Stimulated activated CD4-positive, alpha-beta T cell treated with anti-CD3 and anti-CD28 coated beads, Interleukin-4, amount 100 ng/mL, for 1 hour (primary cell): ENCODE data around the gene FAM228B.
"Not testable (repeated sequence)": the region's sequence is repeated elsewhere in the genome, so short reads cannot be mapped to it uniquely, and the experiment has no call there.

ENCODE experiments used
- DNase-seq: peaks from one replicate; pipeline ENCODE4 v3.0.0-alpha.2; 2020

FAM228B gene

DNA sequence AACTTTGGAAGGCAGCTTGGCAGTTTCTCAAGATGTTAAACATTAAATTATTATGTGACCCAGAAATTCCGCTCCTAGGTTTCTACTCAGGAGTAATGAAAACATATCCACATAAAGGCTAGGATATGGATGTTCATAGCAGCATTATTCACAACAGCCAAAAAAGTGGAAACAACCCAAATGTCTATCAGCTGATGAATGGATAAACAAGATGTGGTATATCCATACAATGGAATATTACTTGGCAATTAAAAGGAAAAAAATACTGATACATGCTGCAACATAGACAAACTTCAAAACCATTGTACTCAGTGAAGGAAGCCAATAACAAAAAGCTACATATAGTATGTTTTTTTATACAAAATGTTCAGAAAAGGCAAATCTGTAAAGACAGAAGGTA, 39.2 kb downstream of the FAM228B start:
- DNase-seq: no peak

DNA sequence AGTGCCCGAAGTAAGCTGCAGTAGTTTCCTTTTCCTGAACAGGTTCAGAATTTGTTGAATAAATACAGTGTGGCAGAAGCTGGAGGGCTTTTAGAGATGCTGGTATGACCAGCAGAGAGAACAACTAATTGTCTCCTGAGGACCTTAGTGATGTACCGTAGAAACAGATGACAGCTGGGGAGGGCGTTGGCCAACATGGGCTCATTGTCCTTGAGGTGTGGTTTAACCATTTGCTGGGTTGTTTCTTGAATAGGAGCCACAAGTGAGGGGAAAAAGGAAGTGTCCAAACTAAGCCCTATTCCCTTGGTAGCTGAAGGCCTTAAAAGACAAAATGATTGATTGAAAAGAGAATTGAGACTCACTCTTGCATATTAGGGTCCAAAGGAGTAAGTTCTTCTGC, 39.9 kb downstream of the FAM228B start:
- DNase-seq: no peak

DNA sequence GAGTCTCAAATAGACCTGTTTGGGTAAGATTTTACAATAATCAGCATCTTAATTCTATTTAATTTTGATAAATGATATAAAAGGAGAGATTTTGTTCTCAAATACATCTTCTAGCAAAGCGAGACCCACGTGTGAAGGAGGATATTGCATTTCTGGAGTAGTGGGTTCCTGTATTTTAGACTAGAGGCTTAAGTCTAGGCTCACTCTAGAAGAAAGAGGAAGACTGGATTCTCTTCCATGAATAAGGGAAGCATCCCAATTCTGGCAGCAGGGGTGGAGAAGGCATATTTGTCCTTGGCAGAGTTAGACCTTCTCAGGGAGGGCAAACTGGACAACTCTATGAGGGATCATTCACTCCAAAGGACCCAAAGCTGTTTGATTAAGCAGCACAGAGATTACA, 40.3 kb downstream of the FAM228B start:
- no peak for DNase-seq

DNA sequence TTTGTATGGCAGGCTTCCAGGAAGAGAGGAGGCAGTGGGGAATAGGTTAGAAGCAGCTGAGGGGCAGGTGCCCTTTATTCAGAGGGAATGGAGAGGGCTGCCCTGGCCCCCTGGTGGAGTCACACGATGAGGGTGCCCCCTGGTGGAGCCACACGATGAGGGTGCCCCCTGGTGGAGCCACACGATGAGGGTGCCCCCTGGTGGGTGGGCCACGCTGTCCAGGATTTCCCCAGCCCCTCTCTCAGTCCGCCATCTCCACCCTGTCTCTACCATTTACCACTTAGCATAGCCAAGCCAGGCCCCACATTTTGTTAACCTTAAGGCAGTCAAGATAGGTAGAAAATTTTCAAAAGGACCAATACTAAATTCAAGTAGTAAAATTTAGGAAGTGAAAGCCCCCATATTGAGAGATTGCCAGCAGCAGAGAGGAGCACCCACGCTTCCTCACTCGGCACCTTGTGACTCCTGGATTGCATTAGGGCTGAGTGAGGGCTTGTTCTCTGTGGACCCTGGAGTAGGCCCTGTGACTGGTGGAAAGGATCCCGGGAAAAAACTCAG, 41.2 kb downstream of the FAM228B start:
- peak; percentile 38 for DNase-seq

DNA sequence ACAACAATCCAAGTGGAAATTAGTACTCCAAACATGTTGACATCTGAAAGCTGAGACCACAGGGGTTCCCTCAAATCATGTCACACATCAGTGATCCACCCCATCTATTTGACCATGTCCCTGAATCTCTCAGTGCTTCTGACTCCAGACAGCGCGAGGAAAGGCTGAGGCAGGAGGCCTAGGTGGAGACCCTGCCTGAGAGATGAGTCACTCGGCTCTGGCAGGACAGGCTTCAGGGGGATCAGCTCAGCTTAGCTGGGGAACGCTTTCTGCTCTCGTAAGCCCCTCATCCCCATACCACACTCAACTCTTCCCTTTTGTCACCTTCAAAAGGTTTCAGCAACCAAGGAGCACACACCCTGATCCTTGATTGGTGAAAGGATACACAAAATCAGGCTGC, 45.8 kb downstream of the FAM228B start:
- no peak for DNase-seq

DNA sequence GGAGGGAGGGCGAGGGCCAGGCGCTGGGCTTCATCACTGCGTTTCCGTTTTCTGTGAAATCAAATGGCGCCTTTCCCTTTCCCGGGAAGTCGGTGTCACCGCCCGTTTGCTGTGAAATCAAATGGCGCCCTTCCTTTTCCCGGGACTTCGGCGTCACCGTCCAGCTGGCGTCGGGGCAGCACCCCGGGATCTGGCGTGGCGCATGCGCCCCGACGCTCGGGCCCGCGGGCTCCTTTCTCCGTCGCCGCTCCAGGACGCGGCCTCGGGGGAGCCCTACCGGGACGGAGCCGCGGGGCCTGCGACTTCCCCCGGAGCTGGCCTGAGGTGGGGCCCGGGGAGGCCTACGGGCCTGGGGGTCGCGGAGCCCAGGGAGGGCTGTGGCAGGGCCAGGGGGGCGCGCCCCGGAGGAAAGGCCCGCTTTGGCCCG, 51.6 kb downstream of the FAM228B start, which contains the start of gene FAM228A:
TSS of gene FAM228A (plus strand) at position 203 of the 427 bp plus-strand sequence. CDS start 428 bp downstream, outside the sequence.
- no peak for DNase-seq

DNA sequence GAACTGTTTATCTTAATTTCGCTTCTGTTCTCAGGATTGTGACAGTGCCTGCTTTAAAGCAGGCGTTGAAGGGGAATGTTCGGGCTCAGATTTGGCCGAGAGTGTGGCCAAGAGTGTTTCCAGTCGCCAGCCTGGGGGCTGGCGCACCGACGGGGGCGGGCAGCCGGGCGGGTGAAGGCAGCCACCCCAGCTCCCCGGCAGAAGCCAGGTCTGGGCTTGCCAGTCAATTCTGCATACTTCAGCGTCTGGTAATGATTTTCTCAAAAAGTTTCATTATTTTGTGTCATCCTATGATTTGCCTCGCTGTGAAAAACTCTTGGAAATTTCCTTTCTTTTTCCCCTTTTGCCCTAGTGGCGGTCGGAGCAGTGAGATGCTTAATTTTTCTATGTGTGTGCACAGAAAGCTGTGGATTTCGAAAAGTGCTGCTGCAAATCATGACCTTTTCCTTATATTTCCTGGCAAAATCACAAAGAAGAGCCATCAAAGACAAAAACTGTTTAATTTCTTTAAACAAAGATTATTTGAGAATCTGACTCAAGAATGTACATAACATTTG, 52.4 kb downstream of the FAM228B start:
- no peak for DNase-seq

DNA sequence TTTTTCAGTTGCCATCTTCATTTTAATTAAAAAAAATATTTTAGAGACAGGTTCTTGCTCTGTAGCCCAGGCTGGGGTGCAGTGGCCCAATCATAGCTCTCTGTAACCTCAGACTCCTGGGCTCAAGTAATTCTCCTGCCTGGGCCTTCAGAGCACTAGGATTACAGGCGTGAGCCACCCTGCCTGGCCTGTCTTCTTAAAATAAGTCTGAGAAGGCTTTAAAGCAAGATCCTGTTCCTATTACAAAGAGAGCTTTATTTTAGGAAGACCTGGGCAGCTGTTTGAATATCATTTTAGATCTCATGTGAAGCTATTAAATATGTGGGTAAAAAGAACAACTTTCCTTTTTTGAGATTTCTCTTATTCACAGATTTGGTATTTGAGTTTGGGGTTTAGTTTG, 53.1 kb downstream of the FAM228B start:
- no peak for DNase-seq

DNA sequence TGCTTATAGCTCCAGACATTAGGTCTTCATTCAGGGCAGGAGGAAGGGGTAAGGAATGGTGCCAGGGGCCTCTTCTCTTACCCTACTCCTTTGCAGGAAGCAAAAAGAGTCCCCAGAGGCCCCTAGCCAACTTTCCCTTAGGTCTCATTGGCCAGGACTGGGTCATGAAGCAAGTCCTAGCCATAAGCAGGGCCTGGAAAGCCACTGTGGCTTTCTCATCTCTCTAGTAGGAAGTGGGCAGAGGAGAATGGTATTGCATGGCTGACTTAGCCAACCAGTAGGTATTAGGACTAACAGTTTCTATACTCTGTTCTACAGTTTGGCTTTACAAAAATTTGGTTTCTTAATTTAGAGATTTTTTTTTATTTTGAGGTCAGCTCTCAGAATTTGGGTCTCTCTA, 56.4 kb downstream of the FAM228B start:
- DNase-seq: no peak

DNA sequence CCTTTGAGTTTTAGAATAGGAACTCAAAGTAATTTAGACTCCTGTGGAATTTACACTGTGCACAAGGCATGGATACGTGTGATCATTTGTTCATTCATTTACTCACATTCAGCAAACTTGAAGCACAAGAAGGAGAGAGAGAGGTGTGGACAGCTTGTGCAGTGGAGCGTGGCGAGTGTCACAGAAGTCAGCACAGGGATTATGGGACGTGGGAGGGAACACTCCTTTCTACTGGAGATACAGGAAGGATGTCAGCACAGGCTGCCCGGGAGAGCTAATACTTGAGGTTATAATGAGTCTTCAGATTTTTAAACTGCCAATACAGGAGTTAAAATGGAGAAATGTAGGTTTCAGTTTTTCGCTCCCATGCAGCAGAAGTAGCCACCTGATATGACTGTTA, 58.6 kb downstream of the FAM228B start:
- DNase-seq: no peak

DNA sequence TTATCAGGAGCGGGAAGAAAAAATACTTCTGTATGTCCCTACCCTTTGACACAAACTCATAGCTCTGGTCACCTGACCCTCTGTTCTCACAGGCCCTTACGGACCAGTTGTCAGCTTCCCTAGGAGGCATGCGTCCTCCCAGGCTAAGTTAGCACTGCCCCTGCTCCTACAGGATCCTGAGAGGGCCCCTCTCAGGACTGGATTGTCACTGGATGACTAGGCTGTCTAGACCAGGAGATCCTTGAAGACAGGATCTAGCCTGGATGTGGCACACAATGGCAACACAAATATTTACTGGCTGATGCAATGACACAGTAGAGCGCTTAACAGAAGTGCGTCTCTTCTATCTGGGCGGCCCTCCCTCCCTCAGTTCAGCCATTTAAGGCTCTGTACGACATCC, 59.2 kb downstream of the FAM228B start:
- no peak for DNase-seq

DNA sequence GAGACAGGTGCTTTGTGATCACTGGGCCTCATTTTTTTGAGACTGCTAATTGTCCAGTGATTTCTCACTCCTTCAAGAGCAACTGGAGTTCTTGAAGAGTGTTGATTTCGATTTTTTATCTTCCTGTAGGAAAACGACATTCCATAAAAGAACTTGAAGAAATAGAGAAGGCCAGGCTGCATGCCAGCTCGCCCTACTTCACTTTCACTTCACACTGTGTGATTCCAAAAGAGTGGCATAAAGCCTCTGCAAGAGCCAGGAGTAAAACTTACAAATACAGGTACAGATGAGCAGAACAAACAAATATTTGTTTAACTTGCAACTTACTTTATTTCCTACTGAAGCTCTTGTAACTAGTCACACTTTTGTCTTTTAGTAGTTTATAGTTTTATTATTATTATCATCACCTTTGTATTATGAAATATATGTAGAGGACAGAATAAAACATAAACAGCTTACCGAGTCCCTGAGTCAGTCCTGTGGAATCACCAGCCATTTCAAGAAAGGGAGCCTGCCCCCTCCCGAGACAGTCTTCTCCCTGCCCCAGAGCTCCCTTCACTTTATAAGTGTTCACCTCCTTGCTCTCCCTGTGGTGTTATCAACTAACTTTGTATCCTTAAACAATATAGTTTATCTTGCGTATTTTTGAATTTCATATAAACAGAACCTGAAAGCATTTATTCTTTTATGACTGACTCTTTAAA, 60.2 kb downstream of the FAM228B start:
- DNase-seq: no peak

DNA sequence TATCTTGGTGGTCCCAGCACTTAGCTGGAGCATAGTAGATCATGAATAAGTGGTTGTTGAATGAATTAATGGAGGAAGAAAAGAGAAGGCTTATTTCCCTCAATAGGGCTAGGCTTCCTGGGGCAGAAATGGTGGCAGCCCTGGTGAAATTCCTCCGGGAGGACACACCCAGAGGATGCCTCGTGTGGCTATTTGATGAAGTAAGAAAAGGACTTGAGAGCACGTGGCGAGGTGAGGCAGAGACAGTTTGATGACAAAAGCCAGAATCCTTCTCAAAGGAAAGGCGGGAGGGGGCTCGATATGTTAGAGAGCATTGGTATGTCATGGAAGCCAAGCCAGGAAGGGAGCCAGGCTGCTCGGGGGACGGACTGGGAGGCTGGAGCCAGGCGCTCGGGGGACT, 66.3 kb downstream of the FAM228B start:
- no peak for DNase-seq

DNA sequence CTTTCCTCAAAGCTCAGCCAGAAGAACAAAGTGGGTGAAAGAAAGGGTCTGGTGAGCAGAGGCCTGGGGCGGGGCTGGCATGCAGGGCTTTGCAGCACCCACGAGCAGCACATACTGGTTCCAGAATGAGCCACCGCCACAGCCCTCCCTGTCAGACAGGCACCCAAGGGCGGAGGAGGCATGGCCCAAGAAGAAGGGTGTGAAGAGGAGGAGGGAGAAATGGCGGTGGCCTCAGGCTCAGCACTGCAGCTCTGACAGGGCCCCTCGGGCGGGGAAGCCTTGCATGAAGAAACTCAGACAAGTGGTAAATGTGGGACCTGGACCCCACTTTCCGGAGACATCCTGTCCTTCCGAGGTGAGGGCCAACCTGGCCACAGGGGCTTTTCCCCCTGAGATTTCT, 67.2 kb downstream of the FAM228B start:
- no peak for DNase-seq

DNA sequence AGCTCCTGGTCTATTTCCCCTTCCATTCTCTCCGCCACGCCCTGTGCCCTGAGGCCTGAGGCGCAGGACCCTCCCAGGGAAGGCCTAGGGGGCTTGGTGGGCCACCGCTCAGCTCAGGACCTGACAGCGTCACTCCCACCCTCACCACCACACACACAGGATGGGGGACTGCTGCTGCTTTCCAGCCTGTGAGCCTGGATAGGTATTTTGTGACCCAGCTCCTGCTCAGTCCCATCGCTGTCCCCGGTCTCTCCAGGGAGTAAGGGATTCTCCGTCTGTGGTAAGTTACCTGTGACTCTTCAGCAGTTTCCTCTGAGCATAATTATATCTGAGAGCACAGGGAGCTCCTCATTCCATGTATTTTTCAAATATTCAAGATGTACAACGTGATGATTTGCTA, 67.9 kb downstream of the FAM228B start:
- DNase-seq: no peak

DNA sequence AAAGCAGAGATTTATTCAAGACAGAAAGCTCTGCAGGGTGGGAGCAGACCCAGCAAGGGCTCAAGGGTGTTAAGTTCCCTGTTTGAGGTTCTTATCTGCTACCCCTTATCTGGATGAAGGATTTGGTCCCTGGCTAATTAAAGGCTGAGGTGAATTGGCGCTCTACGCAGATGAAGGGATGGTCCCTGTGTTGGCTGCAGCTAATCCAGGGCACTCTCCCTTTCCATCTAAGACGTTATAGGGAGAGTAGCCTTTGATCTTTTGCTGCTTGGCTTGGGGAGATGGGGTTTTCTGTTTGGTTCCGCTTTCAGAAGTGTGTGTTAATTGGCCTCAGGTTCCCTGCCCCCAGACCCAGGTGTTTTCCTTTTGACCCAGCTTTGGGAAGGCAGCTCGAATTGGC, 68.6 kb downstream of the FAM228B start:
- no peak for DNase-seq

DNA sequence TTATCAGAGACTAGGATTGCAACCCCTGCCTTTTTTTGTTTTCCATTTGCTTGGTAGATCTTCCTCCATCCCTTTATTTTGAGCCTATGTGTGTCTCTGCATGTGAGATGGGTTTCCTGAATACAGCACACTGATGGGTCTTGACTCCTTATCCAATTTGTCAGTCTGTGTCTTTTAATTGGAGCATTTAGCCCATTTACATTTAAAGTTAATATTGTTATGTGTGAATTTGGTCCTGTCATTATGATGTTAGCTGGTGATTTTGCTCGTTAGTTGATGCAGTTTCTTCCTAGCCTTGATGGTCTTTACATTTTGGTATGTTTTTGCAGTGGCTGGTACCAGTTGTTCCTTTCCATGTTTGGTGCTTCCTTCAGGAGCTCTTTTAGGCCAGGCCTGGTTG, 73.9 kb downstream of the FAM228B start:
- not testable (repeated sequence) for DNase-seq

DNA sequence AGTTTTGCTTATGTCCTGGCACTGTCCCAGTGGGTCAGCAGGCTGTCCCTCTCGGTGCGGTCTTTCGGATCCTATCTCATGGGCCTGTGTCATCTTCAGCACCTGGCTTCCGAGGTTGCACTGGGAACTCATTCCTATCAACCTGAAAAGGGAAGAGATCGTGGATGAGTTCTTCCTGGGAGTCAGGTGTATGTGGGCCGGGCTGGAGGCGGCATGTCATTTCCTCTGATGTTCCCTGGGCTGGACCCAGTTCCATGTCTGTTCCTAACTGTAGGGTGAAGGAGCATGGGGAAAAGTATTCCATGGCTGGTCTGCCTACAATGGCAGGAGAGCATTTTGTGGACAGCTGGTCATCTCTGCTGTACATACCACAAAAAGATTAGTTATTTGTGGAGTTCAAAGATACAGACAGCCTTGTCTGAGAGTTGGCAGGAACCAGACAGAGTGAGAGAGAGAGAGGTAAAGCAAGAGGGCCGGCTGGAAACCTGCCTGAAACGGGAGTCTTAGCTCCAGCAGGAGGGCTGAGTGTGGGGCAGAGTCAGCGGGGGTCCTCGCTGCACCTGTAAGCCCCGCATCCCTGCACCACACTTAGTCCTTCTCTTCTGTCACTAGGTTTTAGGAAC, 76.8 kb downstream of the FAM228B start:
- DNase-seq: no peak

DNA sequence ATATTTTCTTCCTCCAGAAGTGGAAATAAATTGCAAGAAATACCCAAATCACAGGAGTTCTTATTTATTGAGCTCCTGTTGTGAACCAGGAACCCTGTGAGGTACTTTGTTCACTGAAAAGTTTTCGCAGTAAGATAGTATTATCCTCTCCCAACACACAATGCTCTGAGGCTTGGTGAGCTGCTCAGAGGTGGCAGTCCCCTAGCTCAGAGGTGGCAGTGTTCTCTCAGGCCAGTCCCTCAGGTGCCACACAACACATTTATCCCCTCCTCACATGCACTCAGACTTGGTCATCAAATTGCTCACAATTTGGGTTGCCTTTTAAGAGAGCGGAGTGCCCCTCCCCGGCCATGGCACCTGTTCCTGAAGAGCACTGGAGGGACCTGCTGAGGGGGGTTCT, 77.5 kb downstream of the FAM228B start:
- DNase-seq: no peak

DNA sequence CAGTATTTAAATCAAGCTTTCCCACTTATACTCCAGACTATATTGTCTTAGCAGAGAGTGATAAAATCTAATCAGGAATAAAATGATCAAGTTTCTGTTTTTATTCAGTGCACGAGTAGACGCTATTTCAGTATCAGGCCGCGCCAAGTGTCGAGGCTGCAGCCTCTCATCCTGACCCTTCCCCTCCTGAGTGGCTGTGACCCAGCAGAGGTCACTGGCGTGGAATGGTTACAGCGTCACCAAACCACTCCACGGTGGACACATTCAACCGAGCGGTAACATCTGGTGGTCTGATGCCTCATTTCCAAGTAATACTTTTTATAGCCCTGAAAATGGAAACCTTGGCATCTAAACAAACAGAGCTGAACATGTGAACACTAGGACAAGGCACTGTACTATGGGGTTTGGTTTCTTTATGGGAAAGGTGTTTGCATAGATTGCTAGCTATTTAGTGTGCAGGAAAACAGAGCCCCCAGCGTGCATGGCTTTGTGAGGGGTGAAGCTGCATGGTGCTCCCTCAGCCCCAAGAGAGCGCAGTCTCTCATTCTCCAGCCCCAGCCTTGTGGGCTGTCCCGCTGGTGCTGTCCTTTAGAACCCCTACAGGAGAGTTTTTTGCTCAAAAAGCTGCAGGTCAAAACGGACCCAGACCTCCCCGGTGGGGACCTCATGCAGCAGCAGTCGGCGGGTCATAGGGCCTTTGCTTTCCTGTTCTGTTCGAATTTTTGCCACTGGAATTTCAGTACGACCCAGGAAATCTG, 79.9 kb downstream of the FAM228B start:
- DNase-seq: no peak

DNA sequence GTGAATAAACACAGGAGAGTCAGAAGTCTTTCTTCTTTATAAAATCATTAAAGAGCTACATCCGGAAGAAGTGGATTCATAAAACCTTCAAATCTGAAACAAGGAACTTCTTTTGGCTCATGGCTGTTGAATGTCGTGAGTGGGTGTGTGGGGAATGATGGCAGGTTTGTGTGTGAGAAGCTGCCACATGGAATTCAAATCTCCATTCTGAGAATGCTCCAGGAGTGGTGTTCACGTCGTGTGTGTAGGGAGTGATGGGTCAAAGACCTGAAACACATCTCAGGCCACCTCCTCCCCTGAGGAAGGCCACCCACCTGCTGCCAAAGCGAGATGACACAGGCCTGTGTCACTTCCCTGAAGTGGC, 80.5 kb downstream of the FAM228B start:
- no peak for DNase-seq

DNA sequence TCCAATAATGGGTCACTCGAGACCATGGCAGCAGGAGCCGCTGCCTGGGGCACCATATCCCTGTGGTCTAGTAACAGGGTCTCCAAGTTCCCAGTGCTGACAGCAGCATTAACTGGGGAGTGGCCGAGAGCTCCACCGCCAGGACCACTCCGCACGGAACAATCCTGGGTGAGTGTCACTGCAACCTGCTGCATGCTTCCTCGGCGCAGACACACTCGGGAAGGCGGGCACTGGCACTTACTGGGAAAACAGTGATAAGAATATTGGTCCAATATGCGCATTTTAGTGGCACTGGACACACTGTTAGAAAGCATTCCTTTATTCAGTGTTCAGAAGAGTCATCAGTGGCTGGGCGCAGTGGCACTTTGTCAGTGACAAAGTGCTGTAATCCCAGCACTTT, 81.2 kb downstream of the FAM228B start:
- no peak for DNase-seq

DNA sequence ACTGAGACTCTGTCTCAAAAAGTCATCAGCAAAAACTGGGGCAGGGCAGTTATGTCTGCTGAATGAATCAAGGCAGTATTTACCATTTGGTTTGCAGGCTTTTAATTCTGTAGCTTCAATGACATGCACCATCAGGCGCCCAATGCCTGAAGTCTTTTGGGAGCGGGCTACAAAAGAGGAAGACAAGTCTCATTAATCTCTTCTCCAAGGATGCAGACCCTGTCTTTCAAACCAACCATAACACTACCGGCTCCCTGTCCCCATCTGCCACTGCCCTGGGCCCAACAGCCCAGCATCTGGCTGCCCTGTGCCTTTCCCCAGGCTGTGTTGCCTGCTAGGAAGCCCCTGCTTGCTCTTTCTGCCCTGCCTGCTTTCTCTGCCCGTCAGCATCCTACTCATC, 81.9 kb downstream of the FAM228B start:
- no peak for DNase-seq

DNA sequence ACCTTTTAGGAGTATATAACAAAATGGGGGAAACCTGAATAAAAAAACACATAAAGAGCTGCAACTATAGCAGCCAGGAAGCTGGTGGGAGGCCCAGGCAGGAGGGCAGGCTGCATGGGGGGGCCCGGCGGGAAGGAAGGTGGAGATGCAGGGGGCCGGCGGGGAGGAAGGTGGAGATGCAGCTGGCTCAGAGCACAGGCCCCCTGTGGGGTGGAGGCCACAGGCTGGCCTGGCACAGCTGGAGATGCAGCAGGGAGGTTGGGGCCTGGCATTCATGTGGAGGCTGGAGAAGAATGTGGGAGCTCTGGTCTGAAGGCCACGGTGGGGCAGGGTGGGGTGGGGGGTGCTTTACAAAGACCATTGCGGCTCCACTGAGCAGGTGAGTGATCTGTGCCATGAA, 83.0 kb downstream of the FAM228B start:
- no peak for DNase-seq
